Measurements from ENCODE around the gene NOP10.
A peak's percentile ranks its signal among the peaks of the same experiment; 100 is the strongest.

DNA sequence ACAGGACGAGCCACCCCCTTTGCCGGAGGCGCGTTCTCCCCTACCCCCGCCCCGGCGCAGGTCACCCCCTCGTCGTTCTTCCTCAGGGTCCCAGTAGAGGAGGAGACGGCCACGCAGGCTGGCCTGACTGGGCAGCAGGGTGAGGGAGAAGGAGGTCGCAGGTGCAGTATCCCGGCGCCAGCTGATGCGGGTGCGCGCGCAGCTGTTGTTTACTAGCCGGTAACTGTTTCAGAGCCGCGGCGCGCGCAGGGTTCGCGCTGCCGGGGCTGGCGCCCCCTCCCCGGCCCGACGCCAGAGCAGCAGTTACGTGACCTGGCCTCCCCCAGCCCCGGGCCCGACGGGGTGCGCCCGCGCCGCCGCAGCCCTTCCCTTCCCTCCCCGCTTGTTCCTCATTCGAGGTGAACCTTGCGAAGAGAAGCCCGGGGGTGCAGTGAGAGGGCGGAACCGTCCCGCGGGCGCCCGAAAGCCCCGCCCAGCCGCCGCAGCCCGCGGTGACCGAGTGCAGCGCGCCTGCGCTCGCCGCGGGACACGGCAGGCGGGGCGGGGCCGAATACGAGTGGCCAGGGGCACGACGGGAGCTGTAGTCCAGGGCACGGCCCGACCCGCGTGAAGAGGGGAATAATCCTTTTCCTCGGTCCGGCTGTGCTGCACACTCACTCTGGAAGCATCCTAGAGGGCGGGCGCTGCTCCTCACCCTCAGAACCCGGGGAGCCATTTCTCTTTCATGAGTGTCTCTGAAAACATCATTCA, 5.2 kb downstream of the NOP10 start, which contains the start of gene SLC12A6:
- TF ChIP-seq, protein P1, sequence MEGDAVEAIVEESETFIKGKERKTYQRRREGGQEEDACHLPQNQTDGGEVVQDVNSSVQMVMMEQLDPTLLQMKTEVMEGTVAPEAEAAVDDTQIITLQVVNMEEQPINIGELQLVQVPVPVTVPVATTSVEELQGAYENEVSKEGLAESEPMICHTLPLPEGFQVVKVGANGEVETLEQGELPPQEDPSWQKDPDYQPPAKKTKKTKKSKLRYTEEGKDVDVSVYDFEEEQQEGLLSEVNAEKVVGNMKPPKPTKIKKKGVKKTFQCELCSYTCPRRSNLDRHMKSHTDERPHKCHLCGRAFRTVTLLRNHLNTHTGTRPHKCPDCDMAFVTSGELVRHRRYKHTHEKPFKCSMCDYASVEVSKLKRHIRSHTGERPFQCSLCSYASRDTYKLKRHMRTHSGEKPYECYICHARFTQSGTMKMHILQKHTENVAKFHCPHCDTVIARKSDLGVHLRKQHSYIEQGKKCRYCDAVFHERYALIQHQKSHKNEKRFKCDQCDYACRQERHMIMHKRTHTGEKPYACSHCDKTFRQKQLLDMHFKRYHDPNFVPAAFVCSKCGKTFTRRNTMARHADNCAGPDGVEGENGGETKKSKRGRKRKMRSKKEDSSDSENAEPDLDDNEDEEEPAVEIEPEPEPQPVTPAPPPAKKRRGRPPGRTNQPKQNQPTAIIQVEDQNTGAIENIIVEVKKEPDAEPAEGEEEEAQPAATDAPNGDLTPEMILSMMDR (IDR thresholded peaks at IDR 0.05): peak in 2 of 6 experiments; percentile 7 to 25
- peak in 3 of 4 donors; percentile 76 to 96 (median 87) for TF ChIP-seq POLR2A (IDR thresholded peaks at IDR 0.05)
- no peak for TF ChIP-seq EP300 (IDR thresholded peaks at IDR 0.05)

Data from upper lobe of left lung (tissue), 4 donors.